ENCODE measurements around the gene AGRN.

The AGRN gene

DNA sequence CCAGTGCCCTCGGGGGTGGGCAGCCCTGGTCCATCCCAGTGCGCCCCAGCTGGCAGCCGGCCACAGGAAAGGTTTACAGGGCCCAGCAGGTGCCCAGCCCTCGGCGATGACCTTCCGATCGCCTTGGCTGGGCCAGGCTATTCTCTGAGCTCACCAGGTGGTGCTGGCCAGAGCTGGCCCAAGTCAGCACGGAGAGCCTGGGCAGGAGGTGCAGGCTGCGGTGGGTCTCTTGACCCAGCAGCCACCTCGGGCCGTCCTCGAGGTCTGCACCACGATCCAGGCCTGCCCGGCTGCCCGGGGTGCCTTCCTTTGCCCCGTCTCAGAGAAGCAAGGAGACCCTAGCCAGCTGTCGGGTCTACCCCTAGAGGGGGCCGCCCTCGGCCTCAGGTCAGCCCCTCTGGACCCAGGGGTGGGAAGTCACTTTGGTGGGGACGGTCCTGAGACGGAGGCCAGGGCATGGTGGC, 38.4 kb upstream of the AGRN start:
- TF ChIP-seq, protein P1, sequence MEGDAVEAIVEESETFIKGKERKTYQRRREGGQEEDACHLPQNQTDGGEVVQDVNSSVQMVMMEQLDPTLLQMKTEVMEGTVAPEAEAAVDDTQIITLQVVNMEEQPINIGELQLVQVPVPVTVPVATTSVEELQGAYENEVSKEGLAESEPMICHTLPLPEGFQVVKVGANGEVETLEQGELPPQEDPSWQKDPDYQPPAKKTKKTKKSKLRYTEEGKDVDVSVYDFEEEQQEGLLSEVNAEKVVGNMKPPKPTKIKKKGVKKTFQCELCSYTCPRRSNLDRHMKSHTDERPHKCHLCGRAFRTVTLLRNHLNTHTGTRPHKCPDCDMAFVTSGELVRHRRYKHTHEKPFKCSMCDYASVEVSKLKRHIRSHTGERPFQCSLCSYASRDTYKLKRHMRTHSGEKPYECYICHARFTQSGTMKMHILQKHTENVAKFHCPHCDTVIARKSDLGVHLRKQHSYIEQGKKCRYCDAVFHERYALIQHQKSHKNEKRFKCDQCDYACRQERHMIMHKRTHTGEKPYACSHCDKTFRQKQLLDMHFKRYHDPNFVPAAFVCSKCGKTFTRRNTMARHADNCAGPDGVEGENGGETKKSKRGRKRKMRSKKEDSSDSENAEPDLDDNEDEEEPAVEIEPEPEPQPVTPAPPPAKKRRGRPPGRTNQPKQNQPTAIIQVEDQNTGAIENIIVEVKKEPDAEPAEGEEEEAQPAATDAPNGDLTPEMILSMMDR (IDR thresholded peaks at IDR 0.05) = no peak
- Mint-ChIP-seq H3K27me3 (ENCODE audit: low read depth, poor library complexity) (peaks cover 56% of the 10 kb centered on the region), H3K4me3 (no peak overlapping the region), H3K4me1 (peaks cover 9% of the 10 kb centered on the region), H3K27ac (no peak overlapping the region), H3K36me3 (ENCODE audit: low read depth) (peaks cover 4% of the 10 kb centered on the region), H3K9me3 (peaks cover 6% of the 10 kb centered on the region)
- DNase-seq = no peak

DNA sequence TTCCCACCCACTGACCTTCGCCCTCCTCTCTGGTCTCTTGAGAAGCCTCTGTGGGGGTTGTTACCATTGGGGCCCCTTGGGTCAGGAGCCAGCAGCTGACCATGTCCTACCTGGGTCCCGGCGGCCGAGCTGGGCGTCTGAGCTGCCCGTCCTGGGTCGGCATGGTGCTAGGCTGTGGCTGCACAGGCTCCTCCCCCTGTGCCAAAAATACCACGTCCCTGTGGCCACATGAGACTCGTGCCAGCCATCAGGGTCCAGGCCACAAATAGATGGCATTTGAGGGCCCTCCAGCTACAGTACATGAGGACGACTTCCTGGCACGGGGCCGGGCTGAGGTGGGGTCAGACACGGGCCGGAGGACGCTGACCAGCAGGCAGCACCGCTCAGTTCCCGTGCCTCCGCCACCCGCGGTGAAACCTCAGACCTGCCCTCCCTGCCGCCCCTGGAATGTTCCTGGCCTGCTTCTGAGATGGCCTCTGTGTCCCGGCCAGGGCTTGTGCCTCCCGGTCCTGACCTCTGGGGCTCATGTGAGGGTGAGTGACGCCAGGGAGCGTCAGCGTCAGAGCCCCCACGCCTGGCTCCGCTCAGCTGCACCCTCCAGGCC, 37.9 kb upstream of the AGRN start, which contains the start of gene PERM1:
Gene PERM1, minus strand, starts transcription at position 139 of the 604 bp plus-strand sequence. CDS start 1,064 bp downstream, outside the sequence.
- Mint-ChIP-seq H3K4me1 (peaks cover 9% of the 10 kb centered on the region), H3K27me3 (ENCODE audit: low read depth, poor library complexity) (peaks cover 57% of the 10 kb centered on the region), H3K27ac (no peak within 1 kb of the TSS), H3K4me3 (no peak within 1 kb of the TSS), H3K36me3 (ENCODE audit: low read depth) (peaks cover 4% of the 10 kb centered on the region), H3K9me3 (peaks cover 6% of the 10 kb centered on the region)
- TF ChIP-seq, protein P1 (IDR thresholded peaks at IDR 0.05) = no peak
- DNase-seq = no peak

DNA sequence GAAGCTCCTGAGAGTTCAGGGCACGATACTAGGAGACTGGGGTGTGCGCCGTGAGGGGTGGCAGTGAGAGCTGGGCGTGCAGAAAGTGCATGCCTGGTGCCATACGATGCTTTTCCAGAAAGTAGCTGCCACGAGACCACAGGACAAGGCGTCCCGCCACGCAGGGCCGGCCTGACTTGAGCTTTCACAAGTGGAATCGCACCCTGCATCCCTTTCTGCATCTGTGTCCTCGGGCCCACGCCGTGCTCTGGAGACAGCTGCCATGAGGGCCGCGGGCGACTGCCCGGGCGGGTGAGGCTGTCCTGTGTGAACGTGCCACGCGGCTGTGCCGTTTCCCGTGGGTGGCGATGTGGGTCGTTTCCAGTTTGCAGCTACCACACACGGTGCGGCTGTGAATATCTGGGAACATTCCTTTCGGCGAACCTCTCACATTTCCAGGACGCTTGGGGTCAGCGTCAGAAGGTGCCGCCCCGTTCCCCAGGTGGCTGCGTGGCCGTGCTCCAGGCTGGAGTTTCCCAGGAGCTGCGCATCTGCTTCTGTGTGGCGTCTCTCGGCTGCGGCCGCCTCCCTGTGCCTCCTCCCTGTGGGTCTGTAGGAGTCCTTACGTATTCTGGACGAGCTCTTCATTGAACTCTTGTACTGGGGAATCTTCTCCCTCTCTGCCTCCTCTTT, 37.0 kb upstream of the AGRN start:
- H3K36me3 Mint-ChIP-seq (ENCODE audit: low read depth) = peaks cover 6% of the 10 kb centered on the region
- no peak overlapping the region for H3K4me3 Mint-ChIP-seq
- peaks cover 10% of the 10 kb centered on the region for H3K9me3 Mint-ChIP-seq
- TF ChIP-seq, protein P1 (IDR thresholded peaks at IDR 0.05) = no peak
- peaks cover 9% of the 10 kb centered on the region for H3K4me1 Mint-ChIP-seq
- no peak for DNase-seq
- H3K27ac Mint-ChIP-seq = no peak overlapping the region
- peaks cover 61% of the 10 kb centered on the region for H3K27me3 Mint-ChIP-seq (ENCODE audit: low read depth, poor library complexity)

DNA sequence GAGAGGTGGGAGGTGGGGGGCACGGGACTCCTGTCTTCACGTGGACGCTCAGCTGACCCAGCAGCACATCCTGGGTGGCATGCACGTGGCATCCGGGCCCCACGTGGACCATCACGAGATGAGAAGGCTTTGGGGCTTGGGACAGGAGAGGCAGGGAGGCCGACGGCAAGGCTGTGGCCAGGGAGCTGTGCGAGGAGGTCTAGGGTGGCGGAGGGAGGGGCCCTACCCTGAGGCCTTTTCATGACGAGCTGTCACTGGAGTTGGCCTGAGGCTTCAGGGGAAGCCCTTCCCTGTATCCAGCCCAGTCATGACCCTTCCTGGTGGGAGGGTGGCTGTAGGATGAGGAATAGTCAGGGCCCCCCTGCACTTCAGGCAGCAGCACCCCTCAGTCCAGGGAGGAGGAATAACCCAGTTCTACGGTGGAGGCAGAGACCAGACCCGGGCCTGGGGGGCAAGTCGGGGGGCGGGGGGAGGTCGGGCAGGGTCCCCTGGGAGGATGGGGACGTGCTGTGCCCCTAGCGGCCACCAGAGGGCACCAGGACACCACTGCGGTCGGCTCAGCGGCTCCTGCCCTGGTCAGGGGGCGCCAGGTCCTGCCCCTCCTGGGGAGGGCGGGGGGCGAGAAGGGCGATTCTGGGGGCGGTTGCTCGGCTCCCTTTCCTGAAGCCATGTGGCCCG, 36.0 kb upstream of the AGRN start:
- peaks cover 15% of the 10 kb centered on the region for H3K9me3 Mint-ChIP-seq
- H3K4me3 Mint-ChIP-seq = no peak overlapping the region
- peaks cover 10% of the 10 kb centered on the region for H3K36me3 Mint-ChIP-seq (ENCODE audit: low read depth)
- peak; percentile 83 for DNase-seq
- H3K4me1 Mint-ChIP-seq = peaks cover 5% of the 10 kb centered on the region
- TF ChIP-seq, protein P1 (IDR thresholded peaks at IDR 0.05) = peak; percentile 89
- no peak overlapping the region for H3K27ac Mint-ChIP-seq
- peaks cover 67% of the 10 kb centered on the region for H3K27me3 Mint-ChIP-seq (ENCODE audit: low read depth, poor library complexity)

DNA sequence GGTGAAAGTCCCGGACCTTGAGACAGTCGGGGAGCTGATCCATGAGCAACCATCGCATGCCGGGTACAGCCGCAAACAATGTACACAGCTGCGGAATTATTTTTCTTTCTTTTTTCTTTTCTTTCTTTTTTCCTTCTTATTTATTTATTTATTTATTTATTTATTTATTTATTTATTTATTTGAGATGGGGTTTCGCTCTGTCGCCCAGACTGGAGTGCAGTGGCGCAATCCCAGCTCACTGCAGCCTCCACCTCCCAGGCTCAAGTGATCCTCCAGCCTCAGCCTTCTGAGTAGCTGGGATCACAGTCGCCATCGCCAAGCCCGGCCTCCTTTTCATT, 35.5 kb upstream of the AGRN start:
- H3K27me3 Mint-ChIP-seq (ENCODE audit: low read depth, poor library complexity) = peaks cover 70% of the 10 kb centered on the region
- no peak overlapping the region for H3K27ac Mint-ChIP-seq

More for the DNA sequence above, 35.5 kb upstream of the AGRN start:
- TF ChIP-seq, protein P1 (IDR thresholded peaks at IDR 0.05) = peak; percentile 39
- Mint-ChIP-seq H3K4me3 (no peak overlapping the region), H3K36me3 (ENCODE audit: low read depth) (peaks cover 14% of the 10 kb centered on the region), H3K9me3 (peaks cover 20% of the 10 kb centered on the region), H3K4me1 (peaks cover 5% of the 10 kb centered on the region)
- no peak for DNase-seq

All from nephron progenitor cell (in vitro differentiated cells).